PC-9 (cell line): Measurements from ENCODE around the gene GIMAP2.

ENCODE experiments used
- CTCF ChIP-seq: fragments of 200-600 bp; sonication (generic); conservative IDR thresholded peaks from 2 replicates; pipeline ENCODE4 v1.6.1; 2017; ENCODE audit warnings: mixed run types, antibody characterized with exemption, mild to moderate bottlenecking, moderate library complexity
- EZH2 ChIP-seq: fragments of 200-600 bp; sonication (generic); IDR thresholded peaks from 2 replicates; pipeline ENCODE4 v1.8.0; 2017; ENCODE audit warnings: antibody characterized with exemption, low read depth

- TF ChIP-seq CTCF (peak; percentile 32; the same call in 1 of the 2 replicates), EZH2 (no peak)
Observed at GRCh38 chr7:150715293-150715692, 29.8 kb downstream of the GIMAP2 start.
